ENCODE measurements around the gene ERC2.

ERC2 gene

GRCh38 chr3:56201407-56201806 is 266.9 kb downstream of the ERC2 start:
- TF ChIP-seq, protein P1, sequence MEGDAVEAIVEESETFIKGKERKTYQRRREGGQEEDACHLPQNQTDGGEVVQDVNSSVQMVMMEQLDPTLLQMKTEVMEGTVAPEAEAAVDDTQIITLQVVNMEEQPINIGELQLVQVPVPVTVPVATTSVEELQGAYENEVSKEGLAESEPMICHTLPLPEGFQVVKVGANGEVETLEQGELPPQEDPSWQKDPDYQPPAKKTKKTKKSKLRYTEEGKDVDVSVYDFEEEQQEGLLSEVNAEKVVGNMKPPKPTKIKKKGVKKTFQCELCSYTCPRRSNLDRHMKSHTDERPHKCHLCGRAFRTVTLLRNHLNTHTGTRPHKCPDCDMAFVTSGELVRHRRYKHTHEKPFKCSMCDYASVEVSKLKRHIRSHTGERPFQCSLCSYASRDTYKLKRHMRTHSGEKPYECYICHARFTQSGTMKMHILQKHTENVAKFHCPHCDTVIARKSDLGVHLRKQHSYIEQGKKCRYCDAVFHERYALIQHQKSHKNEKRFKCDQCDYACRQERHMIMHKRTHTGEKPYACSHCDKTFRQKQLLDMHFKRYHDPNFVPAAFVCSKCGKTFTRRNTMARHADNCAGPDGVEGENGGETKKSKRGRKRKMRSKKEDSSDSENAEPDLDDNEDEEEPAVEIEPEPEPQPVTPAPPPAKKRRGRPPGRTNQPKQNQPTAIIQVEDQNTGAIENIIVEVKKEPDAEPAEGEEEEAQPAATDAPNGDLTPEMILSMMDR (IDR thresholded peaks at IDR 0.05; ENCODE audit: control insufficient read depth, insufficient read depth, low read depth, low read length, missing control alignments), result no peak
- H3K4me3 ChIP-seq (ENCODE audit: control insufficient read depth, low read depth, low read length), result no peak overlapping the region
- no peak for DNase-seq (ENCODE audit: low read depth)

DNA sequence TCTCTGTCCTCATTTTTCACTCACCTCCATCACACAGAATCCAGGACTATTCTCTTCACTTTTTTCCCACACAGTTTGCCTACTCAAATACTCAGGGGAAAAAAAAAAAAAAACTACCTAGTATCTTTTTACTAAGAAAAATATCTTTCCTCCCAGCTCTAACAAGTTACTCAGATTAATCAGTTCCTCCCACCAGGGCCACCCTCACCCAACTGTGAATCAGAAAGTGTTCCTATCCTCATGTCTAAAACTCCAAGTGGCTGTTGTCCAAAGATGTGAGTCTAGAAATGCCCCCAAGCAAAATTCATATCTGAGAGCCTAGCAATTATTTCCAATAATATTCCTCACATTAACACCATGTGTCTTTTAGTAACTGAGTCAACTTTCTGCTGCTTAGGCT is 268.0 kb downstream of the ERC2 start:
- TF ChIP-seq, protein P1 (IDR thresholded peaks at IDR 0.05; ENCODE audit: control insufficient read depth, insufficient read depth, low read depth, low read length, missing control alignments), result no peak
- no peak for DNase-seq (ENCODE audit: low read depth)
- no peak overlapping the region for H3K4me3 ChIP-seq (ENCODE audit: control insufficient read depth, low read depth, low read length)

DNA sequence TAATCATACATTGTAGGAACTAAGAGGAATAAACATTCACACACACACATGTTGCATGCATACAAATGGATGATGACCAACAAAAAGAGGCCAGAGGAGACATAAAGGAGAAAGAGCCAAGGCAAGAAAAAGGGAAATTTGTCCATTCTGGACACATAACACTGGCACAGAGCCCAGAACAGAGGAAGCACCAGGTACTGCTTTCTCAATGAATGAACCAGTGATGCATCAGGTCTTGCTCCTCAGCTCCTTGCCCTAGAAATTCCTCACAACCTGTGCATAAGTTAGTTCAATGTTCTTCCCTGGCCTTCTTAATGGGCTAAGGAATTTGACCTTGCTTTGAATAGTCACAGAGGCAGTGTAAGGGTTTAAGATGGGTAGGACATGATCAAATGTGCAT is 270.3 kb downstream of the ERC2 start:
- no peak for DNase-seq (ENCODE audit: low read depth)
- no peak overlapping the region for H3K4me3 ChIP-seq (ENCODE audit: control insufficient read depth, low read depth, low read length)
- TF ChIP-seq, protein P1 (IDR thresholded peaks at IDR 0.05; ENCODE audit: control insufficient read depth, insufficient read depth, low read depth, low read length, missing control alignments), result no peak

GRCh38 chr3:56197259-56197965 is 270.9 kb downstream of the ERC2 start:
- H3K4me3 ChIP-seq (ENCODE audit: control insufficient read depth, low read depth, low read length), result no peak overlapping the region
- TF ChIP-seq, protein P1 (IDR thresholded peaks at IDR 0.05; ENCODE audit: control insufficient read depth, insufficient read depth, low read depth, low read length, missing control alignments), result no peak
- DNase-seq (ENCODE audit: low read depth), result no peak

DNA sequence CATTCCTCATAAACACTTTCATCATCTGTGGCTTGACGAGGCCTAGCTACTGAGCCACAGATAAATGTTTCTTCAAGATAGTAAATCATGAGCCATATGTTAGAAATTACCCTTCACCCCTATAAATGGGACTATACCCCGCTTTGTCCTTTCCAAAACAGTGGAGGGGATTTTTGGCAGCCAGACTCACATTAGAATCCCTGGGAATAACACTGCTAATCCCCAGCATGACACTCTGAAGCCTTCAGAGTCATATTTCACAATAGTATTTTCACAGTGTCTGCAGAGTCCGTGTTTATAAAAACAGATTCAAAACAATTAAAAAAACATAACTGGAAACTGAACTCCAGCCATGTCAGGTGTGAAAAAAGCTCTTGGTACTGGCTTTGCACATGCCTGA is 271.6 kb downstream of the ERC2 start:
- TF ChIP-seq, protein P1 (IDR thresholded peaks at IDR 0.05; ENCODE audit: control insufficient read depth, insufficient read depth, low read depth, low read length, missing control alignments), result no peak
- no peak for DNase-seq (ENCODE audit: low read depth)
- no peak overlapping the region for H3K4me3 ChIP-seq (ENCODE audit: control insufficient read depth, low read depth, low read length)

- no peak for DNase-seq (ENCODE audit: low read depth)
- TF ChIP-seq, protein P1 (IDR thresholded peaks at IDR 0.05; ENCODE audit: control insufficient read depth, insufficient read depth, low read depth, low read length, missing control alignments), result no peak
- H3K4me3 ChIP-seq (ENCODE audit: control insufficient read depth, low read depth, low read length), result no peak overlapping the region
Observed at GRCh38 chr3:56193519-56193918, 274.7 kb downstream of the ERC2 start.

All from AG09309 (cell line).